Vagina (tissue), 2 donors: ENCODE data around the gene ADORA2A.

Source experiments
- CTCF ChIP-seq, 3 experiments: fragments of 450-650 bp in 2 of 3; fragments of 200-600 bp in 1 of 3; sonication (generic) in 1 of 3; IDR thresholded peaks; one replicate each; pipeline ENCODE4 v1.5.1; 2017 to 2019; ENCODE audit warnings: antibody characterized with exemption in 3 of 3, mild to moderate bottlenecking in 2 of 3, moderate library complexity in 2 of 3
- POLR2A ChIP-seq, 2 donors: fragments of 450-650 bp; IDR thresholded peaks; one replicate each; pipeline ENCODE4 v1.6.1; 2017; ENCODE audit warnings: antibody characterized with exemption in 2 of 2, mild to moderate bottlenecking in 2 of 2, moderate library complexity in 2 of 2
- POLR2AphosphoS5 ChIP-seq, 2 donors: sonication (generic); formaldehyde crosslinking; IDR thresholded peaks; one replicate each; pipeline ENCODE4 v1.9.0; 2017; ENCODE audit warnings: antibody characterized with exemption in 2 of 2, mild to moderate bottlenecking in 2 of 2, low read depth in 1 of 2; ENCODE audit not compliant: insufficient read depth in 1 of 2

- TF ChIP-seq POLR2AphosphoS5 (IDR thresholded peaks at IDR 0.05; ENCODE audit: insufficient read depth in 1 of 2, low read depth in 1 of 2) (no peak), CTCF (IDR thresholded peaks at IDR 0.05) (no peak), POLR2A (IDR thresholded peaks at IDR 0.05) (no peak)
Observed at GRCh38 chr22:24457894-24458420, 30.6 kb downstream of the ADORA2A start.
